C4-2B (cell line): Measurements from ENCODE around the gene TMEM125.

Experiments used
- CTCF ChIP-seq: fragments of 450-650 bp; conservative IDR thresholded peaks from 2 replicates; pipeline ENCODE4 v1.5.1; 2017; ENCODE audit warnings: mild to moderate bottlenecking
- ZFX ChIP-seq: fragments of 450-650 bp; IDR thresholded peaks from 2 replicates; pipeline ENCODE4 v1.6.1; 2017

GRCh38 chr1:43251024-43251423 lies 18.8 kb upstream of the TMEM125 start:
- TF ChIP-seq CTCF (no peak), ZFX (no peak)
